HG02763 (cell line): ENCODE measurements around the gene JRKL.

ENCODE experiments used
- ATAC-seq: cut with Tn5 transposase; IDR thresholded peaks from one replicate; pipeline ENCODE4 v1.9.1; 2021; ENCODE audit warnings: mild to moderate bottlenecking, moderate library complexity; ENCODE audit not compliant: unreplicated experiment

Gene JRKL

GRCh38 chr11:96389720-96390487 lies at the start of gene JRKL, which contains the start of gene CCDC82:
Gene JRKL (plus strand): TSS chr11:96390013. CDS start chr11:96390650, 637 bp downstream.
Gene CCDC82 (minus strand): TSS chr11:96389912. CDS start chr11:96384747, 5,165 bp downstream.
- ATAC-seq: peak; percentile 95

GRCh38 chr11:96340555-96340885 lies 49.3 kb upstream of the JRKL start:
- ATAC-seq: no peak

GRCh38 chr11:96341211-96342013 lies 48.4 kb upstream of the JRKL start:
- peak; percentile 30 for ATAC-seq

- no peak for ATAC-seq
These were observed 47.5 kb upstream of the JRKL start for GRCh38 chr11:96342014-96342960.

GRCh38 chr11:96342961-96343711 lies 46.7 kb upstream of the JRKL start, which contains the start of gene MAML2:
Gene MAML2 (minus strand): TSS chr11:96343195. CDS start chr11:96341895, 1,300 bp downstream.
- peak; percentile 81 for ATAC-seq

GRCh38 chr11:96356848-96357247 lies 33.0 kb upstream of the JRKL start:
- no peak for ATAC-seq

- ATAC-seq: no peak
These were observed 32.0 kb upstream of the JRKL start for GRCh38 chr11:96357794-96358193.

- ATAC-seq: no peak
These were observed 31.5 kb upstream of the JRKL start for GRCh38 chr11:96358321-96358720.

GRCh38 chr11:96361778-96362177 lies 28.0 kb upstream of the JRKL start:
- ATAC-seq: no peak

GRCh38 chr11:96365493-96365892 lies 24.3 kb upstream of the JRKL start:
- no peak for ATAC-seq

GRCh38 chr11:96366024-96366423 lies 23.8 kb upstream of the JRKL start:
- no peak for ATAC-seq

GRCh38 chr11:96367342-96367741 lies 22.5 kb upstream of the JRKL start:
- ATAC-seq: no peak

- no peak for ATAC-seq
These were observed 16.0 kb upstream of the JRKL start for GRCh38 chr11:96373826-96374225.

- no peak for ATAC-seq
These were observed 13.0 kb upstream of the JRKL start for GRCh38 chr11:96376796-96377195.

GRCh38 chr11:96384156-96384555 lies 5.7 kb upstream of the JRKL start:
- ATAC-seq: no peak

- no peak for ATAC-seq
These were observed 4.6 kb upstream of the JRKL start for GRCh38 chr11:96385187-96385586.

GRCh38 chr11:96388891-96389719 lies 708 bp upstream of the JRKL start:
- ATAC-seq: peak; percentile 39

GRCh38 chr11:96390488-96390792 lies 627 bp downstream of the JRKL start:
- ATAC-seq: peak; percentile 1

- no peak for ATAC-seq
These were observed 2.0 kb downstream of the JRKL start for GRCh38 chr11:96391698-96392307.
